Kidney tubule cell (primary cell): ENCODE results near the gene DHX8.
"Not testable (repeated sequence)": the region's sequence is repeated elsewhere in the genome, so short reads cannot be mapped to it uniquely, and the experiment has no call there.

Source experiments
- DNase-seq: peaks from one replicate; pipeline ENCODE4 v3.0.0-alpha.2; 2018; ENCODE audit warnings: low spot score

The DHX8 gene

GRCh38 chr17:43483674-43484551 is at the start of gene DHX8:
DHX8 (plus strand) TSS chr17:43483975; CDS start chr17:43484038, 63 bp downstream.
- DNase-seq, result peak; percentile 99

- peak; percentile 99 for DNase-seq
Measured at GRCh38 chr17:43434902-43435319, 48.9 kb upstream of the DHX8 start.

GRCh38 chr17:43437756-43438155 is 46.0 kb upstream of the DHX8 start:
- DNase-seq, result no peak

- DNase-seq, result no peak
Measured at GRCh38 chr17:43438626-43439025, 45.1 kb upstream of the DHX8 start.

- DNase-seq, result no peak
Measured at GRCh38 chr17:43439041-43439440, 44.7 kb upstream of the DHX8 start.

GRCh38 chr17:43442711-43443110 is 41.1 kb upstream of the DHX8 start:
- peak; percentile 65 for DNase-seq

- DNase-seq, result no peak
Measured at GRCh38 chr17:43443381-43443780, 40.4 kb upstream of the DHX8 start.

- peak; percentile 64 for DNase-seq
Measured at GRCh38 chr17:43444223-43445008, 39.4 kb upstream of the DHX8 start.

GRCh38 chr17:43445009-43445589 is 38.7 kb upstream of the DHX8 start:
- DNase-seq, result no peak

GRCh38 chr17:43446773-43447172 is 37.0 kb upstream of the DHX8 start:
- no peak for DNase-seq

- DNase-seq, result no peak
Measured at GRCh38 chr17:43448720-43449469, 34.9 kb upstream of the DHX8 start.

- DNase-seq, result peak; percentile 65
Measured at GRCh38 chr17:43449470-43450248, 34.1 kb upstream of the DHX8 start.

- not testable (repeated sequence) for DNase-seq
Measured at GRCh38 chr17:43450791-43451190, 33.0 kb upstream of the DHX8 start.

- DNase-seq, result not testable (repeated sequence)
Measured at GRCh38 chr17:43451741-43452140, 32.0 kb upstream of the DHX8 start.

- no peak for DNase-seq
Measured at GRCh38 chr17:43453331-43453812, 30.4 kb upstream of the DHX8 start.

GRCh38 chr17:43454868-43455267 is 28.9 kb upstream of the DHX8 start:
- DNase-seq, result no peak

- no peak for DNase-seq
Measured at GRCh38 chr17:43456029-43456428, 27.7 kb upstream of the DHX8 start.

- peak; percentile 18 for DNase-seq
Measured at GRCh38 chr17:43456661-43457361, 27.0 kb upstream of the DHX8 start.

GRCh38 chr17:43457362-43457692 is 26.4 kb upstream of the DHX8 start:
- no peak for DNase-seq

- DNase-seq, result not testable (repeated sequence)
Measured at GRCh38 chr17:43459878-43460277, 23.9 kb upstream of the DHX8 start.
